GM23338 (cell line): Measurements from ENCODE around the gene ICAM1. TPM values are rescaled to one million over a fixed set of nuclear protein-coding genes. Genes with fewer than 3 reads are reported as not detected.

Experiments
- ATAC-seq: fragments of 200-7000 bp; cut with Tn5 transposase; 3 replicates; pipeline ENCODE4 v1.9.1; 2020
- DNase-seq: peaks from one replicate; pipeline ENCODE4 v3.0.0-alpha.2; 2015; ENCODE audit warnings: low spot score
- H2AFZ ChIP-seq: fragments of 200-600 bp; sonication (generic); 2 replicates; pipeline ENCODE4 v1.8.0; 2016; ENCODE audit warnings: antibody characterized with exemption, mild to moderate bottlenecking, moderate library complexity
- H3F3A ChIP-seq: fragments of 200-600 bp; sonication (generic); replicated peaks from 2 replicates; pipeline ENCODE4 v1.8.0; 2017; ENCODE audit warnings: antibody characterized with exemption, mixed run types, low read depth
- H3K27ac ChIP-seq: fragments of 200-600 bp; sonication (generic); 2 replicates; pipeline ENCODE4 v1.6.1; 2016; ENCODE audit warnings: low read depth
- H3K27me3 ChIP-seq: fragments of 200-600 bp; sonication (generic); 2 replicates; pipeline ENCODE4 v1.8.0; 2016; ENCODE audit warnings: mild to moderate bottlenecking, mixed run types, moderate library complexity; ENCODE audit not compliant: insufficient read depth
- H3K36me3 ChIP-seq: fragments of 200-600 bp; sonication (generic); 2 replicates; pipeline ENCODE4 v1.8.0; 2016; ENCODE audit warnings: mild to moderate bottlenecking; ENCODE audit not compliant: insufficient read depth
- H3K4me1 ChIP-seq: fragments of 200-600 bp; sonication (generic); 2 replicates; pipeline ENCODE4 v1.8.0; 2016; ENCODE audit warnings: mild to moderate bottlenecking, moderate library complexity; ENCODE audit not compliant: insufficient read depth
- H3K4me2 ChIP-seq: fragments of 200-600 bp; sonication (generic); 2 replicates; pipeline ENCODE4 v1.7.1; 2017; ENCODE audit warnings: mixed run types
- H3K4me3 ChIP-seq: fragments of 200-600 bp; sonication (generic); 2 replicates; pipeline ENCODE4 v1.6.1; 2016; ENCODE audit warnings: mixed run types
- H3K79me2 ChIP-seq: fragments of 200-600 bp; sonication (generic); replicated peaks from 2 replicates; pipeline ENCODE4 v1.8.0; 2017; ENCODE audit warnings: mild to moderate bottlenecking; ENCODE audit not compliant: insufficient read depth
- H3K9me2 ChIP-seq: fragments of 200-600 bp; sonication (generic); 2 replicates; pipeline ENCODE4 v1.8.0; 2017; ENCODE audit not compliant: insufficient read depth
- H4K20me1 ChIP-seq: fragments of 200-600 bp; sonication (generic); replicated peaks from 2 replicates; pipeline ENCODE4 v1.8.0; 2017; ENCODE audit warnings: mild to moderate bottlenecking; ENCODE audit not compliant: insufficient read depth
- H3K27ac Mint-ChIP-seq: 2 replicates; pipeline ENCODE4 v1.8.0; 2020; ENCODE audit warnings: inconsistent platforms, mild to moderate bottlenecking, moderate library complexity, mixed read lengths
- H3K27me3 Mint-ChIP-seq: 3 replicates; pipeline ENCODE4 v1.8.0; 2022; ENCODE audit warnings: low read depth, mild to moderate bottlenecking, moderate library complexity, mixed read lengths, inconsistent platforms; ENCODE audit not compliant: insufficient read depth, poor library complexity
- H3K36me3 Mint-ChIP-seq: 3 replicates; pipeline ENCODE4 v1.8.0; 2021; ENCODE audit warnings: low read depth, mild to moderate bottlenecking, inconsistent platforms, moderate library complexity, mixed read lengths
- H3K4me1 Mint-ChIP-seq: 3 replicates; pipeline ENCODE4 v1.8.0; 2020; ENCODE audit warnings: mild to moderate bottlenecking, inconsistent platforms, mixed read lengths
- H3K4me3 Mint-ChIP-seq: 3 replicates; pipeline ENCODE4 v1.8.0; 2021; ENCODE audit warnings: moderate library complexity, mild to moderate bottlenecking, inconsistent platforms, mixed read lengths
- H3K9me3 Mint-ChIP-seq: 3 replicates; pipeline ENCODE4 v1.8.0; 2020; ENCODE audit warnings: moderate library complexity, mild to moderate bottlenecking, inconsistent platforms, mixed read lengths
- CREB1 ChIP-seq: fragments of 250-450 bp; sonication (Bioruptor Pico); IDR thresholded peaks from 2 replicates; pipeline ENCODE4 v1.5.0; 2020; ENCODE audit warnings: low read depth, mild to moderate bottlenecking, moderate library complexity
- CTCF ChIP-seq, 2 experiments: fragments of 200-600 bp in 1 of 2; sonication (generic) in 1 of 2; conservative IDR thresholded peaks; 2 replicates each; pipeline versions ENCODE4 v1.5.1 to v1.6.1; 2016 to 2017; ENCODE audit warnings: antibody characterized with exemption in 2 of 2, low read depth in 2 of 2, mild to moderate bottlenecking in 2 of 2, moderate library complexity in 1 of 2
- ETS1 ChIP-seq: IDR thresholded peaks from 2 replicates; pipeline ENCODE4 v1.6.1; 2016; ENCODE audit warnings: antibody characterized with exemption
- EZH2 ChIP-seq: fragments of 200-600 bp; sonication (generic); IDR thresholded peaks from one replicate; pipeline ENCODE4 v1.8.0; 2017; ENCODE audit warnings: antibody characterized with exemption, mild to moderate bottlenecking, low read depth; ENCODE audit not compliant: unreplicated experiment
- EZH2phosphoT487 ChIP-seq: fragments of 200-600 bp; sonication (generic); IDR thresholded peaks from one replicate; pipeline ENCODE4 v1.8.1; 2018; ENCODE audit warnings: antibody characterized with exemption; ENCODE audit not compliant: unreplicated experiment
- JUNB ChIP-seq: IDR thresholded peaks from one replicate; pipeline ENCODE4 v1.6.1; 2016; ENCODE audit warnings: antibody characterized with exemption; ENCODE audit not compliant: unreplicated experiment
- NANOG ChIP-seq: IDR thresholded peaks from 2 replicates; pipeline ENCODE4 v1.6.1; 2016; ENCODE audit warnings: antibody characterized with exemption, borderline replicate concordance
- POLR2AphosphoS5 ChIP-seq: IDR thresholded peaks from 2 replicates; pipeline ENCODE4 v1.6.1; 2016; ENCODE audit warnings: antibody characterized with exemption, low read depth
- REST ChIP-seq: IDR thresholded peaks from one replicate; pipeline ENCODE4 v1.6.1; 2018; ENCODE audit warnings: antibody characterized with exemption; ENCODE audit not compliant: unreplicated experiment
- STAT1 ChIP-seq: IDR thresholded peaks from one replicate; pipeline ENCODE4 v1.6.1; 2016; ENCODE audit warnings: antibody characterized with exemption; ENCODE audit not compliant: unreplicated experiment
- ZNF114 ChIP-seq: fragments of 250-450 bp; sonication (Bioruptor Pico); IDR thresholded peaks from 2 replicates; pipeline ENCODE4 v1.5.0; 2020; ENCODE audit warnings: mild to moderate bottlenecking, moderate library complexity
- ZNF331 ChIP-seq: fragments of 250-450 bp; sonication (Bioruptor Pico); IDR thresholded peaks from 2 replicates; pipeline ENCODE4 v1.5.0; 2020; ENCODE audit warnings: low read depth, mild to moderate bottlenecking, moderate library complexity
- ZNF462 ChIP-seq: fragments of 250-450 bp; sonication (Bioruptor Pico); IDR thresholded peaks from 2 replicates; pipeline ENCODE4 v1.5.0; 2020; ENCODE audit warnings: mild to moderate bottlenecking, moderate library complexity
- polyA plus RNA-seq: library from polyadenylated mRNA; unstranded; fragments of >200 nt; fragmentation: Nextera tagmentation; extraction: Ambion mirVana; gene quantifications from 2 replicates; pipeline ENCODE4 v1.2.1, GENCODE V29; 2016
- total RNA-seq: library from RNA; depleted of rRNA; stranded (reverse); fragments of >200 nt; shearing (Covaris generic); gene quantifications from 2 replicates; pipeline ENCODE4 v1.2.3, GENCODE V29; 2014

ICAM1 gene
- total and polyA plus RNA-seq, 2 experiments from 2014 or later = 1.6 to 3.5 TPM

GRCh38 chr19:10278935-10279334 lies 8.0 kb downstream of the ICAM1 start:
- H4K20me1 ChIP-seq = peaks cover 6% of the 10 kb centered on the region; the same call in 1 of the 2 replicates
- Mint-ChIP-seq H3K4me1 (0 out of 3 replicates have a peak, but pooled peaks cover 4% of the 10 kb centered on the region), H3K27me3 (peaks cover 5% of the 10 kb centered on the region), H3K4me3 (no peak overlapping the region), H3K36me3 (peaks cover 4% of the 10 kb centered on the region; the same call in 1 of the 3 replicates), H3K9me3 (no peaks in the 10 kb centered on the region), H3K27ac (no peak overlapping the region)
- no peaks in the 10 kb centered on the region for H3F3A ChIP-seq
- H3K4me3 ChIP-seq = no peak overlapping the region
- ATAC-seq (no peak), DNase-seq (no peak)
- no peak overlapping the region for H3K4me2 ChIP-seq
- H2AFZ ChIP-seq = no peak overlapping the region
- no peaks in the 10 kb centered on the region for H3K4me1 ChIP-seq
- TF ChIP-seq ZNF331 (CRISPR knock-in tag) (no peak), JUNB (no peak), STAT1 (no peak), NANOG (no peak), ETS1 (no peak), ZNF462 (no peak), ZNF114 (no peak), EZH2 (no peak), REST (no peak), EZH2phosphoT487 (no peak), POLR2AphosphoS5 (no peak), CTCF (conservative IDR thresholded peaks at IDR 0.05; ENCODE audit: low read depth in 2 of 2) (no peak), CREB1 (CRISPR knock-in tag) (no peak)
- H3K9me2 ChIP-seq = no peaks in the 10 kb centered on the region
- H3K36me3 ChIP-seq = no peaks in the 10 kb centered on the region
- no peaks in the 10 kb centered on the region for H3K79me2 ChIP-seq
- H3K27ac ChIP-seq = no peak overlapping the region
- no peaks in the 10 kb centered on the region for H3K27me3 ChIP-seq
